NCI-H226 (cell line): ENCODE measurements around the gene TCFL5.

Experiments used
- DNase-seq: peaks from one replicate; pipeline ENCODE4 v3.0.0-alpha.2; 2015

TCFL5 gene

DNA sequence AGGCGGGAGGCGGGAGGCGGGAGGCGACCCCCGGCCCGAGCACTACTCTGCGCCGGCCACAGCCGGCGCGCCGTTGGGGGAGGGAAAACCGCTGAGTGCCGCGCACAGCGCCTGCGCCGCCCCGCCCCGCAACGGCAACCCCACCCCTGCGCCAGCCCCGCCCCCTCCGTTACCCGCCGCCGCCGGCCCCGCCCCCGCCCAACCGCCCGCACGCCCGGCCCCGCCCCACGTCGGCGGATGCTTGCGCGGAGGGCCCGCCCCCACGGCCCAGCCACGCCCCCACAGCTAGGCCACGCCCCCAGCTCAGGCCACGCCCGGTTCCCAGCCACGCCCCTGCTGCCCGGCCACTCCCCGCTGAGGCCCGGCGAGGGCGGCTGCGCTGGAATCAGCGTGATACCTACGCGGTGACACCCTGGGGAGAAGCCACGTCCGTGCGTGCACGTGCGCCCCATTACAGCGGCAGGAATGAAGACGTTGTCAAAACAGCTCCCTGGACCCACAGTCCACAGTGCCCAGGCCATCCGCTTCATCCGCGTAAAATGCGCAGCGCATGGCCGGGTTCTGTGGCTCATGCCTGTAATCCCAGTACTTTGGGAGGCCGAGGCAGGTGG is at the start of gene TCFL5:
TCFL5 (minus strand) TSS at position 97 of the 611 bp plus-strand sequence. CDS start 152 bp downstream, outside the sequence.
- DNase-seq = peak; percentile 64

DNA sequence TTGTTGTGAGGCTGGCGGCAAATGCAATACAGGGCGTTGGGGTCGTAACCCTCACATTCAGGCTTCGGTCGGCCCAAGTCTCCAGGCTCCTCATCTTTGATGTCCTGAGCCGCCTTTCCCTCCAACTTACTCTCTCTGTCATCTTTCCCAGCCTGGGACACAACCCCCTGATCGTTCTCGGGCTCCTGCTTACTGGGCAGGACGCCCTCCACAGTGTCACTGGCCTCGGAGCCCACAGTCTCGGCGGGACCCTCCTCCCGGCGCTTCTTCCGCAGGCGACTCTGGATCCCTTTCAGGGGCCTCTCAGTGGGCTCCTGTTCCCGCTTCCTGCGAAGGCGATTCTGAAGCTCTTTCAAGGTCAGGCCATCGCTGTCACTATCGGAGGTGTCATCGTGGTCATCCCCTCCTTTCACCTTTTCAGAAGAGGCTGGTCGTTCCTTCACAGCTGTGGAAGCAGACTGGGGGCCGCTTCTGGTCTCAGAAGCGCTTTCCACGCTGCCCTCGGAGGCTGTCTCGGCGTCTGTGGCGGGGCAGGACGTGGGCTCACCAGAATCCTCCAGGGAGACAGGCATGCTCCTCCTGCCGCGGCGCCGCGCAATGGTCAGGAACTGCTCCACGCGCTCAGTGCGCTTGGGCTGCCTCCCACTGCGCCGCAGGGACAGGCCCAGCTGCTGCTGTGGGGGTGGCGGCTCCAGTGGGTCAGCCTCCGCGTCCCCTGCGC is 49.3 kb upstream of the TCFL5 start:
- no peak for DNase-seq

DNA sequence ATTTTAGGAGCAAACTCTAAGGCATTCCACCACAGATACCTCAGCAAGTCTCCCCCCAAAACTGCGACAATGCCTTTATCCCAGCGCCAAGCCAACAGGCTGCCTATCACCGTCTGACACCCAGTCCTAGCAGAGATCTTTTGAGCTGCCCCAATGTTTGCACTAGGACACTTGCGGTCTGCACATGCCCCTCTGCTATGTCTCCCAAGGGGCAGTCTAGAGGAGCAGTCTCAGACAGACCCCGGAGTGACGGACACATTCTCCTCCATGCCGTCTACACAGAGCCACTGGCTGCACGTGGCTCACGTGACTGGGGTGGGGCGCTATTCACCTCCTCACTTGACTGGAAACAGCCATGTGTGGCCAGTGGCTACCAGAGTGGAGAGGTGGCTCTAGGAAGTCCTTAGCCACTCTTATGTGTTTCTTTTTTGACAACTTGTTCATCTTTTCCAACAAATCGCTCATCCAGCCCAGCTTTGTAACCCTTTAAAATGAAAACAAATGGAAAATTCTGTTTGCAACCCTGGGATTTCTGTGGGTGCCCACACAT is 48.7 kb upstream of the TCFL5 start:
- DNase-seq = no peak

DNA sequence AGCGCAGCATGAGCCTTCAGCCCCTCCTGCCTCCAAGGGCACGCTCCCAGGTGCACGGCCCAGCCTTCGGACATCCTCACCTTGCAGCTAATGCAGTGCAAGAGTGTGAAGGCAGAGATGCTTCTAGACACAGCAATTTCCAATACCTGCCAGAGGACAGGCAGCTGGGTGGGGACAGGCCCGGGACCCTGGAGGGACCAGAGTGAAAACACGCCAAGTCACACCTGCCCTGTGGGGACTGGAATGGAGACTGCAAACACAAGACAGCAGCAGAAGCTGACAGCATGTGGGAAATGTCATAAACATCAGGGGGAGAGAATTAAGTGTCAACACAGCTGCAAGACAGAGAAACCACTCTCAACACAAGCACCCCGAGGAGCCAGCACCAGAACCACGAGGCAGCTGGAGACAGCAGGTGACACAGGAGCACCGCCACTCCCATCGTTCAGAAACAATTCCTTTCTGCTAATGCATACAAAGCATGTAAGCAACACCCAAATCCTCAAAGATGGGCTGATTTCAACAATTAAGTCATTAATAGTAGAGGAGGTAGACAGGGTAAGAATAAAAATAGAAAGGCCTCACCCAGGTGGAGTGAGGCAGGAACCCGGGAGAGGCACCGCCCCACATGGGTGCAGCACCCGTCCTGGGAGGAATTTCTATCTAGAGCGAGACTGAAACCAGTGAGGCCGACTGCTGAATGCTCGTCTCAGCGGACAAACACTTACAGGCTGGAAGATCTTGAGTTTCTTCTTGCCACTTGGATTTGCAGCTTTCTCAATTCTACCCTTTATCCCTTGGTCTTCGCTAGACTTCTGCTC is 47.6 kb upstream of the TCFL5 start:
- DNase-seq = no peak

DNA sequence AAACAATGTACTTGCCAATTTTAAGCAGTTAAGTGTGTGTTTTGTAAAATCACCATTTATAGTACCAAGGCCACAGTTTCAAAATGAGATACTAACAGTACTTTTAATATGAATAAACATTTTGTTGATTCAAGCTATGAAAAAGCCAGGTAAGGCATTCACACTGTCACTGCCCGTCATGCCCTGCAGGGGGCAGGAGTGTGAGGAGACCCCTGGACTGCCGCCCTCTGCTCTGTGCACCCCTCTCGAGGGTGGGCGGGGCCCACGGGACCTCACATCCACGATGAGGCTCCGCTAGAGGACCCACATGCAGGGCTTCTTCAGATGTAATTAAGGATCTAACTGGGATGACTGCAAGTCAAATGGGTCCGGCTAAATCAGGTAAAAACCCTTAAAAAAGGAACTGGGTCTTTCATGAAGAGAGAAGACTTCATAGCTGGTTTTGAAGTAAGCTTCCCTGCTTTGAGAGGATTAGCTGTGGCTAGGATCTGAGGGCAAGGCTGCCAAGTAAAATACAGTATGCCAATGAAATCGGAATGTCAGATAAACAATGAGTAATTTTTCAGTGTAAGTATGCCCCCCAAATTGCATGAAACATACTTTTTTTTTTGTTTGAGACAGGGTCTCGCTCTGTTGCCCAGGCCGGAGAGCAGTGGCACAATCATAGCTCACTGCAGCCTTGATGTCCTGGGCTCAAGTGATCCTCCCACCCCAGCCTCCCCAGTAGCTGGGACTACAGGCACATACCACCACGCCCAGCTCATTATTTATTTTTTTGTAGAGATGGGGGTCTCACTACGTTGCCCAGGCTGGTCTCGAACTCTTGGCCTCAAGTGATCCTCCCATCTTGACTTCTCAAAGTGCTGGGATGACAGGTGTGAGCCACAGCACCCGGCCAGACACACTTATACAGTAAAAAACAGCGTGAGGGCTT is 46.0 kb upstream of the TCFL5 start:
- no peak for DNase-seq

DNA sequence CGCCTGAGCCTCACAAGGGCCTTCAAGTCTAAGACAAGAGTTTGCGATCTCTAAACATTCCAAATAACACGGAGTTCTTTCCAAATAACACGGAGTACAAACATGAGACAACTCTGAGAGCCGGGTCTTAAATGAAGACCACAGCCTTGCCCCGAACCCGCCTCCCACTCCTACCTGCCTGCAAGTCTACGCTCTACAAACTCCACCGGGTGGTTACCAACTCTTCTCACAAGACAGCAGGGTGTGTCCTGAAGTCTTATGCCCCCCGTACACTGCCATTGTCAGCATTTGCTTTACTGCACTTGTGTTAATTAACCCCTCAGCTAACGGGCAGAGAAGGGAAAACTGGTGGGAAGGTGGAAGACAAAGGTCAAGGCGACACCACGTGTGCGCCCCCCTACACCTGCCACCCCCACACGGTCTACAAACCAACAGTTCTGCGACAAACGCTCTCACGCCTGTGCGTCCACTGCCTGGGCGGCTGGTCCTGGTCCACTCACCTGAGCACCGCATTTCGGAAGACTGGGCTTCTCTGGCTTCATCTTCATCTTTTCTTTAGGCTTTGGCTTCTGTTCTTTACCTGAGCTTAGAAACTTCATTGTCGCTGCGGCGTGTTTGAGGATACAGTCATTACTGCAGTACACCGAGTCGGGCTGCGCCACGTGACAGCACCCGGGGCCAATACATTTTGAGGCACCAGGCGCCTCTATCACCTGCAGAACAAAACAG is 45.2 kb upstream of the TCFL5 start:
- DNase-seq = no peak

DNA sequence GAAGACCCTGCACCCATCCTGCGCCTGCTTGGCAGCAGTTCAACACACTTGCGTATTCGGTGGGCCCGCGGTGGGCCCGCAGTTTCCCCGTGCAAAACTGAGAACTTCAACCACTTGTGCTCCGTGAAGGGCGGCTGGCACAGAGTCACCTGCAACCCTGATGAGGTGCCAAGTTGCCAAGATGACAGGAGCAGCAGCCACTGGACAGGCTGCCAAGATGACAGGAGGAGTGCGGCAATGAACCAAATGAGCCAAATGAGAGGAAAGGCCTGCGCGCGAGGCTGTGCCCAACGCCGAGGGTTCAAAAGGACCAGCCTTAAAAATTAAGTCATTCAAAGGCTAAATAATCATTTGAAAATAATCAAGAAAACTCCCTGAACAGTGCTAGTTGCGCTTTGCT is 44.6 kb upstream of the TCFL5 start:
- DNase-seq = no peak

DNA sequence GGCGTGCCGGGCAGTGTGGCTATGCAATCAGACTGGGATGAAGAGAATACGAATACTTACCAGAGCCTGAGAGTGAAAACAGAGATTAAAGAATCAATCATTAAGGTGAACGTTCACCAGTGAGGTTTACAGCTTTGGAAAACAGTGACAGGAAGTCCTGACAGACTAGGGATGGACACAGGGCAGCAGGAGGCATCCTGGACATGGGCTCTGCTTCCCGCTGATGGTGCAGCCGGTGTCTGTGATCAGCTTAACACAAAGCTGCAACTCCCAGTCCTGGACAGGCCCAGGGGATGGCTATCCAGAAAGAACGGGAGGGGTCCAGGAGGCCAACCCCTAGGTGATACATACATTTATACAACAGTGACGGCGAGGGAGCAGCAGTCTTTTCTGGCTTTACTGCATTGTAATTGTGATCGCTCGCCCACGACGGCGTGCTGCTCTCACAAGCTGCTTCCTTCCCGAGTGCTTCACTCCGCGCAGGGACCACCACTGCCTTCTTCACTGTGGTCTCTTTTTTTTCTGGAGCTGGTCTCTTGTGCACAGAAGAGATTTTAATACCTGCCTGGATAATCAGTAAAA is 44.0 kb upstream of the TCFL5 start:
- no peak for DNase-seq

DNA sequence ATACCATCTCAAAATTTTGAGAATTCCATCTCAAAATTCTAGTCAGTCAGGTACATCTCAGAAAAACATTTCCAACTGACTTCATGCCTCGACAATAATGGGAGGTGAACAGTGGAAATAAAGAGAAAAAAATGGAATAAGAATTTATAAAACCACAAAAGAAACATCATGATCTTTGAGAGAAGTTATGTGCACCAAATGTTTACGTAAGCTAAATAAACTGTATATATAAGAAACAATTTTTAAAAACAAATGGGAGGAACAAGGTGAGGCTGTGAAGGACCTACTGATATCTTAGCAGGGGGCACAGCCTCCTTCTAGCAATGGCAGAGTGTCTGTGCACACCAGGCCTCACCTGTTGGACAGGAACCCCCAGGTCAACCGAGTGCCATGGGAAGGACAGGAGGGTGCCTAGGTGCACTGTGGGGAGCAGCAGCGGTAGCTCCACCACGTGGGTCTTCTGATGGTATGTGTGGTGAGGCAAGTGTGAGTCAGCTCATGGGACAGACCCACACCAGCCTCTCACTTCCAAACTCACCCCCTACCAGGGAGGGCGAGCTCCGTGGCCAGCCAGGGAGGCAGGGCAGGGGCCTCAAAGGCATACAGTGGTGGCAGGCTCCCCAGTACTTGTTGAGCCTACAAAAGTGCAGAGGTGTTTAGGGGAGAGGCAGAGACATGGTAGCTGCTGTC is 41.4 kb upstream of the TCFL5 start:
- DNase-seq = peak; percentile 26

DNA sequence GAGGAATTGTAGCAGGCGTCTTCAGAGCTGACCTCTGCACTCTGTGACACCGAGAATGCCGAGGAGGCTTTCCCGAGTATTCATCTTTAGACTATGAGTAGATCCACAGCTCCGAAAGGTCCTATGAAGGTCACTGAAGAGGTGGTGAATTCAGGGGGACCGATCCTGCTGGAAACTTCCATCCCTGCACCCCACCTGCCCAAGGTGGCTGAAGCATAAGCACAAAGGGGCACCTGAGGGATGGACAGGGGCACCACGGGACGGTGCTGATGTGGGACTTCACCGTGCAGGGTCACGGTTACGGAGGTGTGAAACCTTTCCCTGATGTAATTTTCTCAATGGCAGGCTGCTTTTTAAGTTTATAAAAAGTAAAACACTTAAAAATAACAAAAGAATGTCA is 40.3 kb upstream of the TCFL5 start:
- DNase-seq = no peak

DNA sequence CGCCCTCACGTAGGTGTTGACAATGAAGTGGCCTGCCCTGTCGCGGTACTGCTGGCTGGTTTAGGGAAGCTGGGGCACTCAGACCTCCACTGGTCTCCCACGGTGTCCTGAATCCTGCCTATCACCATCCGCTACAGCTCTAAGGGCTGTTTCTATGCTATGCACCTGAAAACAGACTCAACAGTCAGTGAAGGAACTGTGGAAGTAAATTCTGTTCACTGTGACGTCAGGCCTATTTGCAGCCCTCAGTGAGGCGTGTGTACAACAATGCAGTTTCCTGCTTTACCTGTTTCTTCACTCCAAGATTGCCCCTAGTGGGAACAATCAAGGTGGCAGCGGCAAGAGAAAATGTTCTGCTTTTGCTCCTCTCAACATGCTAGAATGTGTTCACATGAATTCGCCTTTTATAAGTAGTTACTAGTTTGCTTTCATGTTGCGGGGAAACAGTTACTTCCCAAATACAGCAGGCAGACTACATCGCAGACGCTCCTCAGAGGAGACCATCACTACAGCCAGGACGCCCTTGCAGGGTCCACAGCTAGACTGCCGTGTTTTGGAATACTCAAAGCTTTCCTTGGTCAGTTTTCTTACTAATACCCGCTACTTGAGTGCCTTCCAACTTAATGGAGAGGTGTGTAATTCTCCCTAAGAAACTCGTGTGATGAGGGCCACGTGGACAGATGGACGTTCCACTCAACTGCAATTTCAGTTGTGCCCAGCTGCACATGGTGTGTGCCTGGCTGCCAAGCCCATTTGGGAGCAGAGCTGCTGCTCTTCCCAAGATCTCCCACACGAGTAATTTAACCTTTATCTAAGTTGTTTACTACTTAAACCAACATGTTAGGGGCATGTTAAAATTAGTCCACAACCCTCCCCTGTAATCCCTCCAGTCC is 39.3 kb upstream of the TCFL5 start:
- no peak for DNase-seq

DNA sequence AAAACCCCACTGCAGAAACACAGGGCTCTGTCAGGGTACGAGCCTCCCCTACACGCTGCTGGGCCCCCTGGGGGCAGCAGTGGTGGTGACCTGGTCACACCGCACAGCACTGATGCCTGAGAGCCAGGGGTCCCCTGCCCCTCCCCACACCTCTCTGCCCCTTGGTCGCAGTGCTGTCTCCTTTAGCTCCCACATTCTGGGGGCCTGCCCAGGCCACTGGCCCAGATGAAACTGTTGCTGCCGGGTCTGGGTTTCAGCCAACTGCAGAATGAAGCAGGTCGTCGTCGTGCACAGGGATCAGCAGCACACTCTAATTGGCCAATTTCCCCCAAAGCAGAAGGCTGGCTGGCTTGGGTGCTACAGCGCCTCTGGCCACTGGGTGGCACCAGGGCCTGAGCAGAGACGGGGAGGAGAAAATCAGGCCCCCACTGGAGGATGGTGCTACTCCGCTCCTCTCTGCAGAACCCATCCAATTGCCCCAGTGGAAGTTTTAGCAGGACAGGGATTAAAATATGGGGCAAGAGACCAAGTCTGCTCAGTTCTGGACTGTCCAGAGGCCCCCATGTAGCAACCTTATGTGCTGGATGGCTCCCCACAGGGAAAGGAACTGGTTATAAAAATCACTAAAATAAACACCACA is 38.5 kb upstream of the TCFL5 start:
- DNase-seq = peak; percentile 21

DNA sequence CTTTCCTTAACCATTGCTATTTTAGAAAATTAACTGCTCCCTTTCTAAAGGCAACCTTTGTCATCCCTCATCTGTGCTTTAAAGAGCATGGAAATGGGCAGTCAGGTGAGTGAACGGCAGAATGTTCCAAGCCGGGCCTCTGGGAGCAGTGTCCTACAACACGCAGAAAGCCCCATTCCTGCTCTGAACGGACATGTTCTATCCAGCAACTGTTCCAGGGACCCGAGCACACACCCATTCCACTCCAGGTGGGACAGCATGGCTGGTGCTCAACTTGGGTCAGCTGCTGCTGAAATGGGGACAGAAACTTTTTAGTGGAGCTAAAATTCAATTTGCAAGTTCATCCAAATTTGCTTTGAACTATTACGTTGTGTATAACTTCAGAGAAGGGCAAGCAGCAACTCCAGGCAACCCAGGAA is 38.0 kb upstream of the TCFL5 start:
- no peak for DNase-seq

DNA sequence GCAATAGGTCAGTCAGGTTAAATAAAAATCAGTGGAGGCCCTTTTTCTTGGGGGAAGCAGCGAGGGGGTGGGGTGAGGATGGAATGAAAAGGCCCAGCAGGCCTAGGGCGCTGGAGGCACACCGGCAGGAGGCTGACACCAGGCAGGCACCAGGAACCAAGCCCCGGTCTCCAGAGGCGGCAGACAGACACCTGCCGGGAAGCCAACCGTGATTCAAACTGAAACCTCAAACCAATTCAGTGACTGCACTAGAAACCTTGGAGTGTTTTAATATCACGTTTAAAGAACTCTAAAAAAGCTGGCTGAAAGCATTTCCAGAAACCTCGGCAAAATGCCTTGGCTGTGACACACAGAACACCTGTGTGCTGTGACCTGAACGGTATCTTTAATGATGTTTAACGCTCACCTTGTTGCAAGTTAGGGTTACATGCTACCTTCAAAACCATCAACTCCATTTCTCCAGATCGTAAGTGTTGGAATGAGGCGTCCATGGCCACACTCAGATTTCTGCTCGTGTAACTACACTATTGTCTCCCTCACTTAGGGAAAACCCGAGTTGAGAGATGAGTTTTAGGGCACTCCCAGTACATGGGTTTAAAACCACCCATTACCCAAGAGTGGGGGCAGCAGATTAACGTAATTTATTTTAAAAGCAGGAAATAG is 37.5 kb upstream of the TCFL5 start:
- no peak for DNase-seq

DNA sequence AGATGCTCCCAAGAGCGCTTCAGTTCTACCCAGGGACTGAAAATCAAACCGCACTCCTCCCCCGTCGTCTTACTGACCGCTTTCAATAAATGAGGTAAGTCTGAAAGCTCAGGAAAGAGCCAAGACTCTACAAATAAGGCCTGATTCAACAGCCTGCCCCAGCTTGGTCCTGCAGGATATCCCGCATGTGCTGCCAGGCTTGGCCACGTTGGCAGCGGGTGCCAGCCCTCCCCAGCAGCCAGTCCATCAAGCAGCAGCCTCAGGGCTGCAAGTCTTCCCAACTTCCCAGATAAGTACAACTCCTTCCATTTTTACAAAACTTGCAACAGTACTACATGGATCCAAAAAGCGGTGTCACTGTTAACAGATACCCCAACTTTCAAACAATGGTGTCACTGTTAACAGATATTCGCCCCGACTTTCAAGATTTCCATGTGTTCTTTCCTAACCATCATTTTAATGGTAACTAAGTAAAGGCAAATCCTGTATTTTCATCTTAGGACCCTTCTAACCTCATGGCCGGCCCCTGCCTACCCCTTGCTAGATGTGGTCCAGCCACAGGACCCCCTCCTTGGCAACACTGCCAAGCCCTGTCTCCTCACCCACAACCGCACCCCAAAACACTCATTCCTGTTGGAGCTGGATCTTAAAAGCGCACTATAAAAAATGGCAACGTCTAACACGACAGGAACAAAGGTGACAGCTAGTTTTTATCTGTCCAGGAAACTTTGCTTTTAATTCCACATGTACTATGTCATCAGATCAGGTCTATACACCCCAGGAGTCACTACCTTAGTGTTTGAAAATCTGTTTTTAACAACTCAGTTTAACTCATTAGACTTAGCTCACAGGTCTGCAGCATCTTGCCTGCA is 36.7 kb upstream of the TCFL5 start:
- no peak for DNase-seq

DNA sequence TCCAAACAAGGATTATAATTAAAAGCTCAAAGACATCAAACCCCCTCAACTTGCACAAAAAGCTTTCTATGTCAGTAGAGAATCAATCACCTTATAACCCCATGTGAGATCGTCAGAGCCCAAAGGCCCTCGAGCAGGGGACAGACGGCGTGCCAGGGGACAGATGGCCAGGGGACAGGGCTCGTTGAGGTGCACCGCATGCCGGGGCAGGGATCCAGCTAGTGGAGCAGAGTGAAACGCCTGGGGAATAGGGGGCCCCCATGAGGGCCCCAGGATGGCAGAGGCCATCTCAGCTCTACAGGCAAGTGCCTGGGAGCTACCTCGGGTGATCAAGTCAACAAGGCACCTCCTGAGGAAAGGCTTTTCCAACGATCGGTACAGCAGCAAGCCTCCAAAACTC is 36.0 kb upstream of the TCFL5 start:
- DNase-seq = no peak

DNA sequence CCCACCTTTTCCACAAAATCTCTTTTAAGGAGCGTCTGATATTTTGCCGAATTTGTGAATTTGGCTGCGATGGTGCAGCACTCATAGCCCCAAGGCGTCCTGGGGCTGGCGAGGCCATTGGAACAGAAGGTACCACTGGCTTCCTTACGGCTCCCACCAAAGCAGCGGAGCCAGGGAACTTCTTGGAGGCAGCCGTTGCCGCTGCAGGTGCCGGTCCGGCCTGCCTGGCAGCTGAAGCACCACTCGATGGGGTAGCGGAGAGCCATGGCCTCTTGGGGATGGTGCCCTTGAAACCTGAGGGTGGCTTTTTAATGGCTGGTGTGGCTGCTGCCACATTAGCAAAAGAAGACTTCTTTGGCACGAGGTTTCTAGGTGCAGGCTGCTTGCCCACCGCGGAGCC is 34.9 kb upstream of the TCFL5 start:
- DNase-seq = no peak

DNA sequence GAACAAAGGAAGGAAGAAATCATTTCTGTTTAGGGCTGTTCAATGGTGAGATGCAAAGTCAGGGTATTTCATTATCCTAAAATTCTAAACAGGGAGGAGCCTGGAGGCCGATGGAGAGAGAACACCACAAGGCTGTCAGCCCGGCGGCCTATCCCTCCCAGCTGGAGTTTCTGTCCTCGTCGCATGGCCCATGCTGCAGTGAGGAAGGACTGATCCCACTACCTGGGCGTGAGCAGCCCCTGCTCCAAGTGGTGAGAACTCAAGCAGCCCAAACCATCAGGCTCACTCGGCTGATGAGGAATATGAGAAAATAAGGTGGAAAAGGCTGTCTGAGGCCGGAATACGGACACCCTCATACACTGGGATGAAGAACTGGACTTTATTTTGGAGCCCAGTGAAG is 33.9 kb upstream of the TCFL5 start:
- no peak for DNase-seq
